ENCODE results near the gene INSYN2A.

GRCh38 chr10:127150136-127150535, 46.3 kb downstream of the INSYN2A start:
- TF ChIP-seq CTCF (IDR thresholded peaks at IDR 0.05): no peak
- TF ChIP-seq POLR2A (IDR thresholded peaks at IDR 0.05): no peak
- no peak for TF ChIP-seq POLR2AphosphoS5 (IDR thresholded peaks at IDR 0.05)
